IPS-20b (cell line): ENCODE results near the gene SH3RF3.
"Not testable (repeated sequence)": the region's sequence is repeated elsewhere in the genome, so short reads cannot be mapped to it uniquely, and the experiment has no call there.

Experiments
- H3K27ac ChIP-seq: one replicate; pipeline ENCODE4 v1.5.1; 2013; ENCODE audit warnings: low read length
- H3K27me3 ChIP-seq: 2 replicates; pipeline ENCODE4 v1.6.1; 2013; ENCODE audit warnings: mild to moderate bottlenecking, low read length, inconsistent platforms; ENCODE audit not compliant: insufficient read depth
- H3K36me3 ChIP-seq: 2 replicates; pipeline ENCODE4 v1.6.1; 2013; ENCODE audit warnings: low read depth, mild to moderate bottlenecking, inconsistent platforms, low read length, moderate library complexity; ENCODE audit not compliant: insufficient read depth
- H3K4me1 ChIP-seq: 2 replicates; pipeline ENCODE4 v1.6.1; 2013; ENCODE audit warnings: mild to moderate bottlenecking, control low read depth, inconsistent platforms, low read length, moderate library complexity; ENCODE audit not compliant: insufficient read depth
- H3K4me3 ChIP-seq: 2 replicates; pipeline ENCODE4 v1.5.1; 2013; ENCODE audit warnings: mild to moderate bottlenecking, low read length, inconsistent platforms
- H3K9ac ChIP-seq: 2 replicates; pipeline ENCODE4 v1.6.1; 2013; ENCODE audit warnings: low read depth, mild to moderate bottlenecking, inconsistent platforms, low read length, moderate library complexity
- H3K9me3 ChIP-seq: 2 replicates; pipeline ENCODE4 v1.6.1; 2013; ENCODE audit warnings: mild to moderate bottlenecking, low read depth, low read length, inconsistent platforms; ENCODE audit not compliant: insufficient read depth

SH3RF3 gene

DNA sequence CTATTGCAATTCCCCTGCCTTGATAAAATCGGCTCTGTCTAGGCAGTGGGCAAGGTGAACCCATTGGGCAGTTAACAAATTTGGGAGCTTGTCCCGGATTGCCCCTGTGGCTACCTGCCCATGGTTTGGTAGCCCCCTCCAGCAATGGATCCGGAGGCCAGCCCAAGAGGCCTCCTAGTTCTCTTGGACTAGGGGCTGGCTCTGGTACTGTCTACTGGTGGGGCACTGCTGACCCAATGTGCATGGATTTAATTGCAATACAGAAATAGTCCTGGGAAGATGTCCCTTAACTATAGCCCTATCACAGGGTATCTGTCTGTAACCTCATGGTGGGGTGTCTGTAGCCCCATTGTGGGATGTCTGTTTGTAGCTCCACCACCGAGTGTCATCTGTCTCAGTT, 37.5 kb upstream of the SH3RF3 start:
- Histone ChIP-seq H3K4me3 (no peak overlapping the region), H3K4me1 (no peaks in the 10 kb centered on the region), H3K27ac (no peak overlapping the region), H3K9ac (no peak overlapping the region), H3K27me3 (no peaks in the 10 kb centered on the region), H3K9me3 (peaks cover 27% of the 10 kb centered on the region), H3K36me3 (no peaks in the 10 kb centered on the region)

DNA sequence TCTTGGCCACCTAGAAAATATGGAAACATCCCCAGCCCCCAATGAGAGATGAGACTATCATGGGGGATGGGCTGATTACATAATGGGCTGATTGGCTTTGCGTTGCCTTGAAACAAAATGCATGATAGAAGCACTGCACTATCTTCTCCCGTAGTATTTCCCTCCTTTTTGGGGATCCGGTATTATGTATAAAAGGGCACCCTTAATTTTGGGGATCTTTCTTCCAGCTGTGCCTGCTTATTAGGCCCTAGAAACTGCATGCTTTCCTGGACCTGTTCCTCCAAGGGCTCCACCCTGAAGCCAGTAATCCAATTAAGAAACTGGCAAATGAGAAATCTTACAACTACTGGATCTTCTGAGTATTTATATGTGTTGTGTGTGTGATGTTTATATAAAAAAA, 34.9 kb upstream of the SH3RF3 start:
- no peak overlapping the region for H3K4me3 ChIP-seq
- H3K4me1 ChIP-seq, result no peaks in the 10 kb centered on the region
- H3K27me3 ChIP-seq, result peaks cover 11% of the 10 kb centered on the region; the same call in 1 of the 2 replicates
- no peak overlapping the region for H3K9ac ChIP-seq
- no peaks in the 10 kb centered on the region for H3K36me3 ChIP-seq
- H3K9me3 ChIP-seq, result peaks cover 27% of the 10 kb centered on the region
- no peak overlapping the region for H3K27ac ChIP-seq

DNA sequence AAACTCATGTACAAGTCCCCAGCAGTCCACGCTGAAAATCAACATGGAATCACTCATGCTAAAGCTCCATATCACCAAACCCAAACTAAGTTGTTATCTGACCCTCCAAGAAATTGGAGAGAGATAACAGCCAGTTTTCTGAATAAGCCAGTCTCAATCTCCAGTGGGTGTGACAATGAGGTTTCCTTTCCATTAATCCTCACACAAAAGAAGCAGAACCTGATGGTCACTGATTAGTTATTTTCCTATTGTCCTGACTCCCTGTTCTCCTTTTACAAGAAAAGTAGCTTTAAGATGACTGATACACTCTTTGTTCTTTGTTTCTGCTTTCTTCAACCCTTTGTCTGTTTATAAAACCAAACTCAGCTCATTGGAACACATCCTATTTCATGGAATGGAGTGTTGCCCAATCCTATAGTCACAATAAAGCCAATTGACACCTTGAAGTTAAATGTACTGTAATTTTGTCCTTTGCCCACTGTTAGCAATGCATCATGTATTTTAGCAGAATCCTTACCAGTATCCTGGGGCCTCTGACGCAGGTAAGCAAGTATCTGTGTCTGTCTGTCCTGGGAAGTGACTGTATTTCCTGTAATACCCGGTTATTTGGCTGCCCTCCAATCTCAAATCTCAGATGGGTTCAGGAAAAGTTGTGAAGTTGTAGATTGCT, 30.6 kb upstream of the SH3RF3 start:
- peaks cover 4% of the 10 kb centered on the region; the same call in 1 of the 2 replicates for H3K4me1 ChIP-seq
- no peak overlapping the region for H3K9ac ChIP-seq
- no peak overlapping the region for H3K4me3 ChIP-seq
- H3K9me3 ChIP-seq, result peaks cover 19% of the 10 kb centered on the region
- H3K27me3 ChIP-seq, result peaks cover 52% of the 10 kb centered on the region
- H3K36me3 ChIP-seq, result no peaks in the 10 kb centered on the region
- no peak overlapping the region for H3K27ac ChIP-seq

DNA sequence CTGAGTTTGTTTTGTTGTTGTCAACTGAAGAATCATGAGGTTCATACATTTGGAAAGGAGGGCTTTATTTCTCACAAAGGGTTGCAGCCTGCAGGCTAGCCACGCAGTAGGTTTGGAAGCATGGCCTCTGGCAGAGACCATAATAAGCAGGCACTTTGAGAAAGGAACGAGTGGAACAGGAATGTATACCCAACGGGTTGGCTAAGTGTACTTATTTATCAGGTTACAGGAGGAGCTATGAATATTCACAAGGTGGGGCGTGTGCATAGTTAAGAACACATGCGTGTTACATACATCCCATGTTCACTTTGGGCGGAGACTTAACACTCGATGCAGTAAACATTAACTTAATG, 30.1 kb upstream of the SH3RF3 start:
- H3K4me1 ChIP-seq, result peaks cover 4% of the 10 kb centered on the region; the same call in 1 of the 2 replicates
- peaks cover 57% of the 10 kb centered on the region for H3K27me3 ChIP-seq
- H3K36me3 ChIP-seq, result no peaks in the 10 kb centered on the region
- H3K4me3 ChIP-seq, result no peak overlapping the region
- H3K9ac ChIP-seq, result no peak overlapping the region
- H3K9me3 ChIP-seq, result peaks cover 16% of the 10 kb centered on the region
- no peak overlapping the region for H3K27ac ChIP-seq

DNA sequence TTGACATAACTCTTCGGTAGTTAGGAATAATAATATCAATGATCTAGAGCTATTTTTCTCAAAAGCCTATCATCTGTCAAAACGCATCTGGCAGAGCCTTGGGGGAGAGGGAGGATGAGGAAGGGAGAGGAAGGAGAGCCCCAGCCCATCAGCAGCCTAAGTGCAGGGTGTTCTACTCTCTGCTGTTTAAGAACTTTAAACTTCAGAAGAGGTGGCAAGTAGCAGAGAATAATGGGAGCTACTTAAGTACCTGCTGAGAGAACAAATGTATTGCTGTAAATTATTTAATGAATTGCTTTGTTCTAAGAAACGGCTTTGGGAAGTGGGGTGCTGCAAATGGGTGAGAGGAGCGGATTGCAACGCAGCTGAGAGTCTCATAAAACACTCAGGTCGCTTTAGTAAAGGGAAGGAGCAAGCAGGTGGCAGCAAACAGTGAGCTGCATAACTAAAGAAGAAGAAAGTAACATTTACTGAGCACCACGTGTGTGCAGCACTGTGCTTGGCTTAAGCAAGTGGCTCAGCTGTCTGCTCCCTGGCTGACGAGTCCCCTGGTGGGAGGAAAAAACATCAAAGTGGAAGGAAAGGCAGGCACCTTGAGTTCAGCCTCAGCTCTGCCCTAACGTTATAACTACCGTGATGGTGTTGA, 26.3 kb upstream of the SH3RF3 start:
- Histone ChIP-seq H3K4me3 (no peak overlapping the region), H3K9ac (no peak overlapping the region), H3K36me3 (no peaks in the 10 kb centered on the region), H3K27ac (no peak overlapping the region), H3K4me1 (peaks cover 4% of the 10 kb centered on the region; the same call in 1 of the 2 replicates), H3K9me3 (no peaks in the 10 kb centered on the region), H3K27me3 (peaks cover 81% of the 10 kb centered on the region)

DNA sequence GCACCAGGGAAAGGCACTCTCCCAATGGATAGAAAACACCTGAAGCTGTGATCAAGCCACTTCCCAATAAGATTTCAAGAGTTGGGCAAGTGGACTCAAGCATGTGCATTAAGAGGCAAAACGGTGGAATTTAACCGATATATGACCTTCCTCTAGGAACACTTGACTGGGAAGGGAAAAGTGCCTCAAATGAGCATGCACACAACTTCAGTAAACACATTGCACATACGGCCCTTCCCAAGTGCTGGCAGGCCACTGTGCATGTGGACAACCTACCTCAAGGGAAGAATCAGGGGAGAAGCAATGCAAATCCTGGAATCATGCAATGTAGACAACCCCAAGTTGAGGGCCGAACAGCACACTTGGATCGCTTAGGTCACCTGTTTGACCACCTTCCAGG, 23.9 kb upstream of the SH3RF3 start:
- no peaks in the 10 kb centered on the region for H3K9me3 ChIP-seq
- H3K36me3 ChIP-seq, result no peaks in the 10 kb centered on the region
- no peak overlapping the region for H3K4me3 ChIP-seq
- peaks cover 64% of the 10 kb centered on the region for H3K27me3 ChIP-seq
- no peak overlapping the region for H3K27ac ChIP-seq
- H3K4me1 ChIP-seq, result peaks cover 4% of the 10 kb centered on the region; the same call in 1 of the 2 replicates
- no peak overlapping the region for H3K9ac ChIP-seq

DNA sequence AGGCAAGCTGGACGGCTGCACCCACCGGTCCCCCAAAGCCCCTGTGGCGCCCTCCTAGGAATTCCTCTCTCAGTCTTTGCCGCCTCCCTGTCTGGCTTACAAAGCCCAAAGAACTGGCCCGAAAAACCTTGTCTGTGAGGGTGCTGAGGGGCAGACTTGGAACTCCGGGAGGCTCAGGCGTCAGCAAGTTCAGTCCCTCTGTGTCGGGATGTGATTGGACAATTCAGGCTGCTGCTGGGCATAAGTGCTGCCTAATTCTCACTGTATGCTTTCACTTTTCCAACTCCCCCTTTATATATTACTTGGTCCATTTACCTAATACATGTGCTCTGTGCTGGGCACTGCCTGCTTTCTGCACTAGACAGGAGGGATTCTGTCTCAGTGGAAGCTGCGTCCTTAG, 20.3 kb upstream of the SH3RF3 start:
- H3K9me3 ChIP-seq, result no peaks in the 10 kb centered on the region
- no peak overlapping the region for H3K4me3 ChIP-seq
- H3K27ac ChIP-seq, result no peak overlapping the region
- no peaks in the 10 kb centered on the region for H3K4me1 ChIP-seq
- peaks cover 30% of the 10 kb centered on the region for H3K27me3 ChIP-seq
- H3K9ac ChIP-seq, result no peak overlapping the region
- no peaks in the 10 kb centered on the region for H3K36me3 ChIP-seq

DNA sequence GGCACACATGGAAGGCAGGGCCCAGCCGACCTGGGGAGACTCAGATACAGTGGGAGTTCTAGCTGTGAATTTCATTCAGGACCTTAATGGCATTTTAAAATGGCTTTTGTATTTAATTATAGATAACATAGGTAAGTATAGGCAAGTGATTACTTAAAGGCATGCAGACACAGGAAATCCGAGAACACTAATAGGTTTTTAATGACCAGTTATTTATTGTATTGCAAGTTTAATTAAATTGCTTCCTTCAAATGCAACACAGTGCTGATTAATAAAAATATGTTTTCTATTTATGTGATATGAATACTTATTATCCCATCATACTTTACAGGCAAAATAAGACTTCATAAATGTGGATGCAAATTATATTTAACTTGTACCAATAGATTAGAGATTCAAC, 19.7 kb upstream of the SH3RF3 start:
- Histone ChIP-seq H3K9ac (no peak overlapping the region), H3K27ac (no peak overlapping the region)

DNA sequence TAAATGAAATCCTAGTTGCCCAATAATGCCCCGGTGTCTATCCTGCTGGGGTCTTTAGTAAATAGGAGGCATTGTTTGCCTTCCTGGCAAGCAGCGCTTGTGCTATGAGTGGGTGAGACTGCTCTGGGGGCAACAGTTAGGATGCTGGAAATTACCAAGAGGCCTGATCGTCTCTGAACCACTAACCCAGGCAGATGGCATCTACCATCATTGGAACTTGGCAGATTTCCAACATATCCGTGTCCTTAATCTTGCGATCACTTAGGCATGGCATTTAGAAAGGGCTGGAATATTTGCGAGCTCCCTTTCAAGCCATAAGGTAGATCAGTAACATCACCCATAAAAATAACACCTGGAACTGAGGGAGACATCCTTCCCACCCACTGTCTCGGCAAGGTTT, 18.8 kb upstream of the SH3RF3 start:
- Histone ChIP-seq H3K4me1 (no peaks in the 10 kb centered on the region), H3K9ac (no peak overlapping the region), H3K4me3 (no peak overlapping the region), H3K9me3 (no peaks in the 10 kb centered on the region), H3K27ac (no peak overlapping the region), H3K27me3 (peaks cover 16% of the 10 kb centered on the region), H3K36me3 (no peaks in the 10 kb centered on the region)

More for the DNA sequence above, 19.7 kb upstream of the SH3RF3 start:
- no peaks in the 10 kb centered on the region for H3K36me3 ChIP-seq
- no peaks in the 10 kb centered on the region for H3K9me3 ChIP-seq
- no peaks in the 10 kb centered on the region for H3K4me1 ChIP-seq
- peaks cover 24% of the 10 kb centered on the region for H3K27me3 ChIP-seq
- H3K4me3 ChIP-seq, result no peak overlapping the region

DNA sequence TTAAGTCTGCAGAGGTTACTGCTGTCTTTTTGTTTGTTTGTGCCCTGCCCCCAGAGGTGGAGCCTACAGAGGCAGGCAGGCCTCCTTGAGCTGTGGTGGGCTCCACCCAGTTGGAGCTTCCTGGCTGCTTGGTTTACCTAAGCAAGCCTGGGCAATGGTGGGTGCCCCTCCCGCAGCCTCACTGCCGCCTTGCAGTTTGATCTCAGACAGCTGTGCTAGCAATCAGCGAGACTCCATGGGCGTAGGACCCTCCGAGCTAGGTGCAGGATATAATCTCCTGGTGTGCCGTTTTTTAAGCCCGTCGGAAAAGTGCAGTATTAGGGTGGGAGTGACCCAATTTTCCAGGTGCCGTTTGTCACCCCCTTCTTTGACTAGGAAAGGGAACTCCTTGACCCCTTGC, 11.8 kb upstream of the SH3RF3 start:
- not testable (repeated sequence) for H3K27me3 ChIP-seq, H3K36me3 ChIP-seq, H3K4me1 ChIP-seq, H3K4me3 ChIP-seq, H3K9ac ChIP-seq, H3K27ac ChIP-seq
- H3K9me3 ChIP-seq, result peaks cover 15% of the 10 kb centered on the region; the same call in 1 of the 2 replicates

DNA sequence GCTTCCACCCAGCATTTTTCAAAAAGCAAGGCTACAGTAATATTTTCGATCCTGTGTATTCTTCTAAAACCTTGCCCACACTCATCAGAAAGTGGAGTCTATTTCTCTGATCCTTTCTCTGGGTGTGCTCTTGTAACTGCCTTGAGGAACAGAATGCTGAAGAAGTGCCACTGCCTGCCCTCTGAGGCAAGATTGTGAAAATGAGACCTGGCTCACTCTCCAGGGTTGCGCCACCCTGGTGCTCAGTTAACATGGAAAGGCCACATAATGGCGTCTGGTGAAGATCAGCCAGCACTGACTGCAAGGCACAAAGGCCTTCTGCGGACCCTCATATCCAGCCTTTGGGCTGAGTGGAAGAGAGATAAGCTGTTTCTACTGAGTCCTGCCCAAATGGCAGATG, 11.2 kb upstream of the SH3RF3 start:
- Histone ChIP-seq H3K4me1 (no peaks in the 10 kb centered on the region), H3K27ac (no peak overlapping the region), H3K36me3 (no peaks in the 10 kb centered on the region), H3K27me3 (no peaks in the 10 kb centered on the region), H3K9me3 (peaks cover 15% of the 10 kb centered on the region; the same call in 1 of the 2 replicates), H3K9ac (no peak overlapping the region), H3K4me3 (no peak overlapping the region)

DNA sequence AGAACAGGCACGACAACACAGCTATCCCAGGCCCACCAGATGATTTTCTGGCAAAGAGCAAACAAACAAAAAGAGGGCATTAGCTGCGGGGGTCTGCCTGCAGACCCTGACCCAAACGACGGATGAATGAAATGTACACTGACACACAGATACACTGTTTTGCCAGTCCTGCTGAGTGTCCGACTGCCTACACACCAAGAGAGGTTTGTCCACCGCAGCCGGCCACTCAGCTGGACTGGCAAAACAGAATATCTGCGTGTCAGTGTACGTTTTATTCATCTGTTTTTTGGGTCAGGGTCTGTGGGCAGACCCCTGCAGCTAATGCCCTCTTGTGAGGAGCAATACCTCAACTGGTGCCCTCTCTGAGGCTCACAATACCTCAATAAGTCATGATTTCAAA, 10.7 kb upstream of the SH3RF3 start:
- Histone ChIP-seq H3K27ac (no peak overlapping the region), H3K27me3 (no peaks in the 10 kb centered on the region), H3K9ac (no peak overlapping the region), H3K4me1 (no peaks in the 10 kb centered on the region), H3K36me3 (no peaks in the 10 kb centered on the region), H3K9me3 (peaks cover 15% of the 10 kb centered on the region; the same call in 1 of the 2 replicates), H3K4me3 (no peak overlapping the region)
